K562 (cell line): Measurements from ENCODE around the gene RCSD1. TPM values are rescaled to one million over a fixed set of nuclear protein-coding genes. Genes with fewer than 3 reads are reported as not detected.

Experiments used
- BRF1 ChIP-seq: IDR thresholded peaks from 3 replicates; pipeline ENCODE4 v1.6.1; 2011; ENCODE audit warnings: borderline replicate concordance, mild to moderate bottlenecking; ENCODE audit not compliant: insufficient read length; ENCODE audit errors: extremely low read depth
- CHD1 ChIP-seq: fragments of 200-600 bp; sonication (generic); IDR thresholded peaks from one replicate; pipeline ENCODE4 v1.6.1; 2012; ENCODE audit warnings: mild to moderate bottlenecking, moderate library complexity, low read length, inconsistent platforms
- CTBP1 ChIP-seq: fragments of 450-650 bp; IDR thresholded peaks from 2 replicates; pipeline ENCODE4 v1.6.1; 2016; ENCODE audit warnings: borderline replicate concordance
- E2F6 ChIP-seq, 2 experiments: IDR thresholded peaks; 2 replicates each; pipeline ENCODE4 v1.6.1; 2011; ENCODE audit warnings: borderline replicate concordance in 1 of 2, control low read depth in 1 of 2, low read depth in 1 of 2, low read length in 1 of 2, mild to moderate bottlenecking in 1 of 2, mixed read lengths in 1 of 2, moderate library complexity in 1 of 2; ENCODE audit not compliant: insufficient read depth in 1 of 2, insufficient read length in 1 of 2, poor library complexity in 1 of 2, severe bottlenecking in 1 of 2; ENCODE audit errors: extremely low read depth in 1 of 2
- FOXK1 ChIP-seq: sonication (generic); formaldehyde crosslinking; IDR thresholded peaks from 2 replicates; pipeline ENCODE4 v1.8.0; 2022; ENCODE audit warnings: missing genetic modification reagents, mild to moderate bottlenecking, borderline replicate concordance
- HMG20A ChIP-seq: fragments of 450-650 bp; formaldehyde crosslinking; conservative IDR thresholded peaks from 2 replicates; pipeline ENCODE4 v1.4.0; 2020; ENCODE audit warnings: mild to moderate bottlenecking, mixed read lengths
- MAFG ChIP-seq: fragments of 450-650 bp; conservative IDR thresholded peaks from 2 replicates; pipeline ENCODE4 v1.6.1; 2016; ENCODE audit warnings: missing genetic modification characterization, missing compliant biosample characterization
- NCOA1 ChIP-seq: fragments of 450-650 bp; IDR thresholded peaks from 2 replicates; pipeline ENCODE4 v1.6.1; 2016; ENCODE audit warnings: low read depth
- NFIC ChIP-seq: fragments of 450-650 bp; IDR thresholded peaks from 2 replicates; pipeline ENCODE4 v1.6.1; 2017; ENCODE audit warnings: mild to moderate bottlenecking, inconsistent platforms
- NFXL1 ChIP-seq: fragments of 450-650 bp; formaldehyde crosslinking; IDR thresholded peaks from 2 replicates; pipeline ENCODE4 v1.4.0; 2021; ENCODE audit warnings: mild to moderate bottlenecking
- RERE ChIP-seq: sonication (generic); formaldehyde crosslinking; IDR thresholded peaks from 2 replicates; pipeline ENCODE4 v1.8.0; 2023; ENCODE audit warnings: missing genetic modification reagents, mild to moderate bottlenecking, borderline replicate concordance
- SMARCA4 ChIP-seq: fragments of 450-650 bp; IDR thresholded peaks from 2 replicates; pipeline ENCODE4 v1.6.1; 2016
- SMARCA5 ChIP-seq: fragments of 450-650 bp; IDR thresholded peaks from 2 replicates; pipeline ENCODE4 v1.6.1; 2016
- SOX6 ChIP-seq: fragments of 450-650 bp; IDR thresholded peaks from 2 replicates; pipeline ENCODE4 v1.6.1; 2014; ENCODE audit warnings: mild to moderate bottlenecking
- ZFPM2 ChIP-seq: fragments of 250-450 bp; sonication (Bioruptor Pico); IDR thresholded peaks from 2 replicates; pipeline ENCODE4 v1.5.1; 2022; ENCODE audit warnings: mild to moderate bottlenecking
- ZNF143 ChIP-seq: sonication (generic); formaldehyde crosslinking; IDR thresholded peaks from 2 replicates; pipeline ENCODE4 v1.9.0; 2022; ENCODE audit warnings: mild to moderate bottlenecking, missing genetic modification reagents
- ZNF175 ChIP-seq: fragments of 200-800 bp; sonication (Bioruptor generic); IDR thresholded peaks from 2 replicates; pipeline ENCODE4 v1.6.1; 2016; ENCODE audit warnings: low read depth, mild to moderate bottlenecking, missing genetic modification characterization, missing compliant biosample characterization
- ZNF263 ChIP-seq: sonication (generic); formaldehyde crosslinking; IDR thresholded peaks from 2 replicates; pipeline ENCODE4 v1.8.0; 2022; ENCODE audit warnings: mild to moderate bottlenecking, missing genetic modification reagents, borderline replicate concordance
- polyA plus RNA-seq, 8 experiments: library from polyadenylated mRNA; depleted of rRNA in 4 of 8; stranded (reverse) in 5 of 8; unstranded in 3 of 8; fragments of >200 nt; fragmentation: Nextera tagmentation in 2 of 8; fragmentation: Illumina TruSeq in 1 of 8; extraction: Ambion mirVana in 2 of 8; extraction: Trizol in 1 of 8; gene quantifications; 2 replicates each; pipeline versions ENCODE4 v1.2.1 to v1.2.3, GENCODE V29; 2011 to 2014; ENCODE audit warnings: inconsistent platforms in 1 of 8, missing spikeins in 1 of 8
- total RNA-seq, 7 experiments: library from RNA; depleted of rRNA in 6 of 7; stranded (reverse); fragments of >200 nt in 6 of 7; fragmentation: Illumina TruSeq in 2 of 7; extraction: Trizol in 2 of 7; gene quantifications; 2 replicates each; pipeline versions ENCODE4 v1.2.1 to v1.2.3, GENCODE V29; 2011 to 2021; ENCODE audit warnings: low replicate concordance in 1 of 7
- TF ChIP-seq, protein P1 (sequence below), 2 experiments: IDR thresholded peaks in 1 of 2; conservative IDR thresholded peaks in 1 of 2; 2 replicates each; pipeline ENCODE4 v1.6.1; 2016; ENCODE audit warnings: low read depth in 2 of 2, mild to moderate bottlenecking in 1 of 2, missing compliant biosample characterization in 1 of 2, missing genetic modification characterization in 1 of 2, moderate library complexity in 1 of 2

RCSD1 gene
- total and polyA plus RNA-seq, 9 of the 15 experiments (the other 6 are each of a cell fraction or from before 2014, with no cell fraction given) = 7.8 to 69.8 (median 45.3) TPM

DNA sequence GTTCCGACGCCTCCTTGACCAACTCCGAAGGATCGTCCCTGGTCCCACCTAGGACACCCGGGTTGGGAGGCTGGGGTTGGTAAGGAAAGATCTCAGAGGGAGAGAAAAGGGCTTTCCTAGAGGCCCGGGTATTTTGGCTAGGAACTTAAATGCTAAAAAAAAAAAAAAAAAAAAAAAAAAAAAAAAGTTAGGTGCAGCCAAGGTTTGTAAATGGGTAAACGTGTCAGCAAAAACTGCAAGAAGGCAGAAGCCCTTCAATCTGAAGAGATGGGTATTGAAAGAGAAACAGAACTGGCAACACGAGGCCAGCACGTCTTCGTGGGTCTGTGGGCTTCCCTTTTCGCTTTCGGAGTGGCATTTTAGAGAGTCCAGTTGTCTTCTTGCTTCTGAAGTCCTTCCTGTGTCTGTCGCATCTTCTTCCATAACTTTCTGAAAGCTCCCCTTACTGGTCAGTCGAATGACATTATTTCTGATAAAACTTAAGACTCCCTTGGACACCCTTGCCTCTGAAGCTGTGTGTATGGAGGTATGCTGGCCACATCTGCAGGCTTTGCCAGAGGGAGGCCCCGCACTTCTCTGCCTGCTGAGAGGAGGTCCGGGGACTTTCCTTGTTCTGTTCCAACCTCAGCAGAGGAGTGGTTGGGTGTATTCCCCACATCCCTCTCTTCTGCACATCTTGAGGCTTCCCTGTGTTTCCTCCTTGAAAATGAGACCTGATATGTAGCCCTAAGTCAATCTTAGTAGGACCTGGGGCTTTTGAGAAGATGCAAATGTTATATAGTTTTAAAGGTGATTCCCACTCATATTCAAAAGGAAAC lies 745 bp downstream of the RCSD1 start (continued):
- TF ChIP-seq NFIC = no peak
- no peak for TF ChIP-seq BRF1
- no peak for TF ChIP-seq ZNF175 (CRISPR knock-in tag)
- TF ChIP-seq NCOA1 = no peak
- TF ChIP-seq CHD1 = peak; percentile 55
- no peak for TF ChIP-seq SOX6
- no peak for TF ChIP-seq FOXK1 (CRISPR knock-in tag)
- TF ChIP-seq HMG20A = no peak
- TF ChIP-seq NFXL1 (CRISPR knock-in tag) = no peak
- peak in 1 of 2 experiments; percentile 23 for TF ChIP-seq E2F6 (IDR thresholded peaks at IDR 0.05; ENCODE audit: borderline replicate concordance in 1 of 2, extremely low read depth in 1 of 2, insufficient read depth in 1 of 2, insufficient read length in 1 of 2, low read depth in 1 of 2, low read length in 1 of 2, poor library complexity in 1 of 2, severe bottlenecking in 1 of 2)
- no peak for TF ChIP-seq RERE (CRISPR knock-in tag)
- TF ChIP-seq CTBP1 = no peak
- peak; percentile 32; the same call in 1 of the 2 replicates for TF ChIP-seq SMARCA4
- no peak for TF ChIP-seq ZNF263 (CRISPR knock-in tag)
- TF ChIP-seq MAFG (tag) = 0 out of 2 replicates have a peak, but pooled peaks have one; percentile 18
- no peak for TF ChIP-seq ZNF143 (CRISPR knock-in tag)
- TF ChIP-seq, protein P1, sequence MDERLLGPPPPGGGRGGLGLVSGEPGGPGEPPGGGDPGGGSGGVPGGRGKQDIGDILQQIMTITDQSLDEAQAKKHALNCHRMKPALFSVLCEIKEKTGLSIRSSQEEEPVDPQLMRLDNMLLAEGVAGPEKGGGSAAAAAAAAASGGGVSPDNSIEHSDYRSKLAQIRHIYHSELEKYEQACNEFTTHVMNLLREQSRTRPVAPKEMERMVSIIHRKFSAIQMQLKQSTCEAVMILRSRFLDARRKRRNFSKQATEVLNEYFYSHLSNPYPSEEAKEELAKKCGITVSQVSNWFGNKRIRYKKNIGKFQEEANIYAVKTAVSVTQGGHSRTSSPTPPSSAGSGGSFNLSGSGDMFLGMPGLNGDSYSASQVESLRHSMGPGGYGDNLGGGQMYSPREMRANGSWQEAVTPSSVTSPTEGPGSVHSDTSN (CRISPR knock-in tag; IDR thresholded peaks at IDR 0.05; ENCODE audit: low read depth) = no peak
- TF ChIP-seq, protein P1 (tag; conservative IDR thresholded peaks at IDR 0.05; ENCODE audit: low read depth) = no peak
- TF ChIP-seq ZFPM2 (CRISPR knock-in tag) = no peak
- no peak for TF ChIP-seq SMARCA5
